NCI-H2196 treated with DMSO at 0.1 percent for 48 hours (cell line): ENCODE data around the gene UTP20.
"Not testable (repeated sequence)": the region's sequence is repeated elsewhere in the genome, so short reads cannot be mapped to it uniquely, and the experiment has no call there.

ENCODE experiments used
- DNase-seq: peaks from one replicate; lab custom pipeline; 2025; ENCODE audit not compliant: unreplicated experiment; lab: John Stamatoyannopoulos, UW

Gene UTP20

GRCh38 chr12:101325590-101325989 lies 45.7 kb downstream of the UTP20 start:
- DNase-seq: no peak

- DNase-seq: no peak
Observed at GRCh38 chr12:101327051-101327450, 47.1 kb downstream of the UTP20 start.

GRCh38 chr12:101327546-101327945 lies 47.6 kb downstream of the UTP20 start:
- DNase-seq: no peak

GRCh38 chr12:101328917-101329316 lies 49.0 kb downstream of the UTP20 start:
- DNase-seq: no peak

- DNase-seq: no peak
Observed at GRCh38 chr12:101330631-101331030, 50.7 kb downstream of the UTP20 start.

GRCh38 chr12:101336437-101336836 lies 56.5 kb downstream of the UTP20 start:
- no peak for DNase-seq

- no peak for DNase-seq
Observed at GRCh38 chr12:101338087-101338486, 58.2 kb downstream of the UTP20 start.

GRCh38 chr12:101343893-101344292 lies 64.0 kb downstream of the UTP20 start:
- DNase-seq: no peak

- DNase-seq: no peak
Observed at GRCh38 chr12:101351682-101352081, 71.8 kb downstream of the UTP20 start.

GRCh38 chr12:101356794-101357193 lies 76.9 kb downstream of the UTP20 start:
- no peak for DNase-seq

GRCh38 chr12:101361455-101361854 lies 81.5 kb downstream of the UTP20 start:
- no peak for DNase-seq

- no peak for DNase-seq
Observed at GRCh38 chr12:101368016-101368415, 88.1 kb downstream of the UTP20 start.

- no peak for DNase-seq
Observed at GRCh38 chr12:101372431-101372830, 92.5 kb downstream of the UTP20 start.

- no peak for DNase-seq
Observed at GRCh38 chr12:101375573-101375972, 95.7 kb downstream of the UTP20 start.

- DNase-seq: no peak
Observed at GRCh38 chr12:101379149-101379548, 99.2 kb downstream of the UTP20 start.

GRCh38 chr12:101391181-101391580 lies 111.3 kb downstream of the UTP20 start:
- not testable (repeated sequence) for DNase-seq

- no peak for DNase-seq
Observed at GRCh38 chr12:101407049-101407435, 127.1 kb downstream of the UTP20 start.

- peak; percentile 66 for DNase-seq
Observed at GRCh38 chr12:101407436-101408345, 127.8 kb downstream of the UTP20 start, which contains the start of gene ARL1. Gene ARL1, minus strand, starts transcription at chr12:101407772. Its CDS starts 127 bp downstream, at chr12:101407645.

- not testable (repeated sequence) for DNase-seq
Observed at GRCh38 chr12:101410169-101410568, 130.3 kb downstream of the UTP20 start.

GRCh38 chr12:101414533-101415119 lies 134.7 kb downstream of the UTP20 start:
- peak; percentile 60 for DNase-seq

GRCh38 chr12:101415228-101415627 lies 135.3 kb downstream of the UTP20 start:
- no peak for DNase-seq

- not testable (repeated sequence) for DNase-seq
Observed at GRCh38 chr12:101422066-101422465, 142.2 kb downstream of the UTP20 start.
